IMR-90 (cell line): Measurements from ENCODE around the gene NES. TPM values are rescaled to one million over a fixed set of nuclear protein-coding genes. Genes with fewer than 3 reads are reported as not detected.

Source experiments
- ATAC-seq: fragments of 200-7000 bp; cut with Tn5 transposase; 2 replicates; pipeline ENCODE4 v1.9.1; 2020; ENCODE audit warnings: low read depth, mild to moderate bottlenecking, moderate library complexity
- BruUV-seq: library from RNA; stranded (reverse); fragments of 400-500 nt; replicated peaks from 2 replicates; lab custom pipeline; 2021; lab: Mats Ljungman, UMichigan
- CTCF ChIA-PET: fragments of 300-600 bp; formaldehyde crosslinking; extraction: SDS; loops from one replicate; lab custom pipeline; 2021; ENCODE audit warnings: antibody characterized with exemption; lab: Yijun Ruan, JAX
- POLR2A ChIA-PET: fragments of 300-600 bp; sonication (Branson Sonifier 250); formaldehyde crosslinking; loops from one replicate; lab custom pipeline; 2022; ENCODE audit warnings: antibody characterized with exemption; ENCODE audit not compliant: unreplicated experiment; lab: Charles Lee
- DNase-seq: peaks from one replicate; pipeline ENCODE4 v3.0.0; 2013
- H2AFZ ChIP-seq: replicated peaks from 2 replicates; pipeline ENCODE3; 2013; ENCODE audit warnings: low read length, mild to moderate bottlenecking; ENCODE audit not compliant: poor library complexity
- H2AK5ac ChIP-seq: 2 replicates; pipeline ENCODE4 v1.6.1; 2013; ENCODE audit warnings: low read depth, low read length, inconsistent platforms
- H2AK9ac ChIP-seq: replicated peaks from 2 replicates; pipeline ENCODE3; 2013; ENCODE audit warnings: mild to moderate bottlenecking, low read depth, low read length, moderate library complexity; ENCODE audit not compliant: poor library complexity
- H2BK120ac ChIP-seq: 2 replicates; pipeline ENCODE4 v1.6.1; 2013; ENCODE audit warnings: low read depth, low read length, inconsistent platforms
- H2BK15ac ChIP-seq: 3 replicates; pipeline ENCODE4 v1.6.1; 2013; ENCODE audit warnings: low read depth, low read length, inconsistent platforms
- H2BK20ac ChIP-seq: 2 replicates; pipeline ENCODE4 v1.6.1; 2013; ENCODE audit warnings: low read depth, mild to moderate bottlenecking, inconsistent platforms, low read length, moderate library complexity
- H2BK5ac ChIP-seq: 2 replicates; pipeline ENCODE4 v1.6.1; 2013; ENCODE audit warnings: mild to moderate bottlenecking, low read depth, low read length, inconsistent platforms; ENCODE audit not compliant: poor library complexity, severe bottlenecking
- H3K14ac ChIP-seq: replicated peaks from 2 replicates; pipeline ENCODE4 v1.6.1; 2013; ENCODE audit warnings: low read depth, low read length, inconsistent platforms
- H3K18ac ChIP-seq: 2 replicates; pipeline ENCODE4 v1.6.1; 2013; ENCODE audit warnings: low read depth, low read length, control low read depth
- H3K23ac ChIP-seq: 2 replicates; pipeline ENCODE4 v1.6.1; 2013; ENCODE audit warnings: low read depth, low read length, inconsistent platforms
- H3K27ac ChIP-seq: 2 replicates; pipeline ENCODE4 v1.5.1; 2013; ENCODE audit warnings: mild to moderate bottlenecking, control low read depth, low read length; ENCODE audit not compliant: insufficient read depth
- H3K27me3 ChIP-seq: 2 replicates; pipeline ENCODE4 v1.6.1; 2013; ENCODE audit warnings: low read length; ENCODE audit not compliant: control insufficient read depth, insufficient read depth
- H3K36me3 ChIP-seq: 2 replicates; pipeline ENCODE4 v1.6.1; 2013; ENCODE audit warnings: low read length, mixed read lengths; ENCODE audit not compliant: control insufficient read depth, insufficient read depth
- H3K4ac ChIP-seq: 2 replicates; pipeline ENCODE4 v1.6.1; 2013; ENCODE audit warnings: low read depth, low read length, inconsistent platforms
- H3K4me1 ChIP-seq: 2 replicates; pipeline ENCODE4 v1.6.1; 2013; ENCODE audit warnings: low read length, mixed read lengths; ENCODE audit not compliant: control insufficient read depth, insufficient read depth
- H3K4me2 ChIP-seq: 2 replicates; pipeline ENCODE4 v1.6.1; 2013; ENCODE audit warnings: low read depth, mild to moderate bottlenecking, control low read depth, low read length, moderate library complexity
- H3K4me3 ChIP-seq: 2 replicates; pipeline ENCODE4 v1.5.1; 2013; ENCODE audit warnings: low read depth, mild to moderate bottlenecking, control low read depth, low read length, moderate library complexity; ENCODE audit not compliant: insufficient read depth
- H3K56ac ChIP-seq: 2 replicates; pipeline ENCODE4 v1.6.1; 2013; ENCODE audit warnings: low read length, inconsistent platforms; ENCODE audit not compliant: insufficient read depth; ENCODE audit errors: extremely low read depth
- H3K79me1 ChIP-seq, 2 experiments: 2 replicates each; pipeline ENCODE4 v1.6.1; 2013; ENCODE audit warnings: low read length in 2 of 2, inconsistent platforms in 1 of 2, low read depth in 1 of 2
- H3K9ac ChIP-seq: 2 replicates; pipeline ENCODE4 v1.6.1; 2013; ENCODE audit warnings: low read depth, low read length, control low read depth
- H3K9me1 ChIP-seq: 2 replicates; pipeline ENCODE4 v1.6.1; 2013; ENCODE audit warnings: low read length, inconsistent platforms; ENCODE audit not compliant: insufficient read depth
- H3K9me3 ChIP-seq: 2 replicates; pipeline ENCODE4 v1.6.1; 2013; ENCODE audit warnings: low read length; ENCODE audit not compliant: control insufficient read depth, insufficient read depth
- H4K20me1 ChIP-seq: 2 replicates; pipeline ENCODE4 v1.6.1; 2013; ENCODE audit warnings: low read length, inconsistent platforms; ENCODE audit not compliant: insufficient read depth
- H4K5ac ChIP-seq: 2 replicates; pipeline ENCODE4 v1.6.1; 2013; ENCODE audit warnings: mild to moderate bottlenecking, low read depth, low read length, control low read depth
- H4K8ac ChIP-seq, 2 experiments: 2 replicates each; pipeline ENCODE4 v1.6.1; 2013; ENCODE audit warnings: low read depth in 2 of 2, low read length in 2 of 2, control low read depth in 1 of 2, inconsistent platforms in 1 of 2
- H4K91ac ChIP-seq: 2 replicates; pipeline ENCODE4 v1.6.1; 2013; ENCODE audit warnings: low read depth, low read length, inconsistent platforms; ENCODE audit not compliant: insufficient read depth
- BHLHE40 ChIP-seq: fragments of 150-350 bp; IDR thresholded peaks from 2 replicates; pipeline ENCODE4 v1.6.1; 2016; ENCODE audit warnings: mild to moderate bottlenecking, low read depth, low read length
- CHD1 ChIP-seq: IDR thresholded peaks from 2 replicates; pipeline ENCODE4 v1.6.1; 2012; ENCODE audit warnings: low read depth, low read length, improper control_type of control experiment
- FOS ChIP-seq: fragments of 150-350 bp; IDR thresholded peaks from 2 replicates; pipeline ENCODE4 v1.6.1; 2016; ENCODE audit warnings: low read depth, low read length
- MAFK ChIP-seq: IDR thresholded peaks from 2 replicates; pipeline ENCODE4 v1.6.1; 2012; ENCODE audit warnings: low read depth, low read length, improper control_type of control experiment
- MXI1 ChIP-seq: IDR thresholded peaks from 2 replicates; pipeline ENCODE4 v1.6.1; 2012; ENCODE audit warnings: low read depth, mild to moderate bottlenecking, low read length, moderate library complexity, borderline replicate concordance
- NFE2L2 ChIP-seq: fragments of 150-350 bp; IDR thresholded peaks from 2 replicates; pipeline ENCODE4 v1.6.1; 2016; ENCODE audit warnings: low read depth, mild to moderate bottlenecking, low read length
- POLR2A ChIP-seq: IDR thresholded peaks from 2 replicates; pipeline ENCODE4 v1.6.1; 2012; ENCODE audit warnings: mild to moderate bottlenecking, low read depth, low read length
- RAD21 ChIP-seq: IDR thresholded peaks from 2 replicates; pipeline ENCODE4 v1.6.1; 2012; ENCODE audit warnings: low read length, improper control_type of control experiment
- RCOR1 ChIP-seq: IDR thresholded peaks from 2 replicates; pipeline ENCODE4 v1.6.1; 2012; ENCODE audit warnings: mild to moderate bottlenecking, low read length, improper control_type of control experiment; ENCODE audit not compliant: insufficient replicate concordance
- WGBS, 2 experiments: methylation state at CpG; one replicate each; pipeline versions ENCODE4 v1.1.5 to v1.1.7; 2013; ENCODE audit warnings: missing lambda C conversion rate in 2 of 2; ENCODE audit not compliant: insufficient read length in 1 of 2; ENCODE audit errors: extremely low coverage in 2 of 2; 5-methylcytosine and 5-hydroxymethylcytosine counted together
- dilution Hi-C: fragments of 300-500 bp; cut with HindIII; formaldehyde crosslinking; loops from one replicate; pipeline ENCODE4 v1.14.3; 2018; ENCODE audit warnings: low sequenced_read_pairs; ENCODE audit not compliant: unreplicated experiment
- in situ Hi-C: fragments of 300-500 bp; cut with MboI; formaldehyde crosslinking; loops from 3 replicates; pipeline ENCODE4 v1.14.3; 2019; ENCODE audit warnings: low sequenced_read_pairs, inconsistent platforms, mixed read lengths
- intact Hi-C: fragments of 100-400 bp; cut with micrococcal nuclease; formaldehyde crosslinking; loops from 2 replicates; pipeline ENCODE4 v1.10.0; 2022
- polyA plus RNA-seq, 3 experiments: library from polyadenylated mRNA; depleted of rRNA; stranded (reverse); fragments of >200 nt; gene quantifications; 2 replicates each; pipeline ENCODE4 v1.2.3, GENCODE V29; 2012; ENCODE audit warnings: low replicate concordance in 1 of 3
- total RNA-seq: library from RNA; depleted of rRNA; stranded (reverse); fragments of >200 nt; gene quantifications from 2 replicates; pipeline ENCODE4 v1.2.3, GENCODE V29; 2012
- TF ChIP-seq, protein P1 (sequence below): conservative IDR thresholded peaks from 2 replicates; pipeline ENCODE4 v1.5.1; 2012; ENCODE audit warnings: mild to moderate bottlenecking, low read depth, low read length, improper control_type of control experiment
- TF ChIP-seq, protein P2 (sequence below): fragments of 150-350 bp; IDR thresholded peaks from 2 replicates; pipeline ENCODE4 v1.6.1; 2017; ENCODE audit warnings: mild to moderate bottlenecking, antibody characterized with exemption, low read length, low read depth
- TF ChIP-seq, protein P3 (sequence below): fragments of 150-350 bp; IDR thresholded peaks from 2 replicates; pipeline ENCODE4 v1.6.1; 2016; ENCODE audit warnings: low read depth, mild to moderate bottlenecking, low read length, moderate library complexity, borderline replicate concordance

The NES gene
- total and polyA plus RNA-seq, 2 of the 4 experiments (the other 2 are of a cell fraction) = 25.3 to 40.1 TPM

DNA sequence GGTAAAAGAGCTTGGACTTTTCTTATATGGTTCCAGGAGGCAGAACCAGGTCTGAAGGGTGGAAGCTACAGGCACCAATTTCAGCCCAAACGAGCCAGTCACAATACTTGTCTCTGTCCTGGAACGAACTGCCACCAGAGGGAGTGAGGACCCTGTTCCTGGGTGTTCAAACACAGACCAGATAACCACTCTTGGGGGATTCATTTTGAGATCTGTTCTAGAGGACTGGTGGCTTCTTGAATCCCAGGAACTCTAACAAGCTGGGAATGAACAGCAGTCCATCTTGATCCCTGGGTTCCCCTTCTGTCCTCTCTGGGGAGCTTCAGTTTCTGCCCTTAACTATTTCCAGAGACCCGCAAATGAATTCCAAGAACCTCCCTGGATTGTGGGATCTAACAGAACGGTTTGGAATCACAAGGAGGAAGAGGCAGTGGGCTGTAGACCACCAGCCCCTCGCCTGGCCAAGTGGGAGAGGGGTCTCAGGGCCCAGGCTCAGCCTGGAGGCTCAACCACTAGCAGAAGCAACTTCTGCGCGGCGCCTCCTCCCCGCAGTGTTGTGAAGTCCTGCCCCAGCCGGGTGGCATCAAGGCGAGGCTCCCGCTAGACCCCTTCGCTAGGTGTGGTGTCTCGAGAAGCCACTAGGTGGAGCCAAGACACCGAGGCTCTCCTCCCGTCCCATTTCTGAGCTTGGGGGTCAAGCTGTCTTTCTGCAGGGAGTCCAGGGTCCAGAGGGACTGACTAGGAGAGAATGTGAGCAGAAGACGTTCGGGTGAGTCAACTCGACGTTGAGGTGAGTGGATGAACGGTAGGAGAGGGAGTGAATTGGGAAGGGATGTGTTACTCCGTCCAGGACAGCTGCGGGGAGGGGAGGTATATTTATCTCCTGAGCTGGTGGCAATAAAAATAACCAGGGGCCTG lies 12.1 kb upstream of the NES start:
- Histone ChIP-seq H3K56ac (no peak overlapping the region), H3K9me3 (no peaks in the 10 kb centered on the region), H2BK5ac (no peak overlapping the region), H4K8ac (peak overlapping the region in 1 of 2 experiments; percentile 57; a peak in 1 of 4 replicates), H2BK120ac (no peak overlapping the region), H2AK9ac (peak overlapping the region; percentile 92), H3K9me1 (no peaks in the 10 kb centered on the region), H3K9ac (peak overlapping the region; percentile 20; the same call in 1 of the 2 replicates), H3K4ac (peak overlapping the region; percentile 3; the same call in 1 of the 2 replicates), H3K4me3 (peak overlapping the region; percentile 13; the same call in 1 of the 2 replicates), H2BK20ac (no peak overlapping the region; the same call in 1 of the 2 replicates), H3K4me1 (peaks cover 7% of the 10 kb centered on the region; the same call in 1 of the 2 replicates), H3K27me3 (peaks cover 3% of the 10 kb centered on the region; the same call in 1 of the 2 replicates), H3K4me2 (peak overlapping the region; percentile 81), H3K23ac (peak overlapping the region; percentile 44; the same call in 1 of the 2 replicates), H3K14ac (peak overlapping the region; percentile 57; the same call in 1 of the 2 replicates), H4K20me1 (no peaks in the 10 kb centered on the region), H2BK15ac (no peak overlapping the region), H3K36me3 (no peaks in the 10 kb centered on the region), H3K27ac (no peak overlapping the region), H2AFZ (peak overlapping the region; percentile 97), H3K79me1 (no peaks in the 10 kb centered on the region), H4K91ac (peak overlapping the region; percentile 47; the same call in 1 of the 2 replicates), H2AK5ac (no peak overlapping the region), H3K18ac (no peak overlapping the region), H4K5ac (no peak overlapping the region)
- no TSS peak for BruUV-seq
- ATAC-seq (peak; percentile 96), DNase-seq (peak; percentile 80)
- dilution Hi-C loops = no loop called here
- in situ Hi-C loops = loop anchor here (5.0 kb wide), 1 partner anchor 33 kb away; no protein-coding TSS in a partner anchor
- ChIA-PET POLR2A (no interaction called here), CTCF (interaction anchor here (0.6 to 5.2 kb wide), 30 partner anchors 9 to 1431 kb away, joined by 3 to 104 read pairs (median 5); partner anchors contain the start of genes CRABP2, ISG20L2, METTL25B and MRPL24)
- WGBS, 2 experiments = 5% methylated on average over 10 of the region's 23 CpGs; no CpG with 5 or more reads in 1 of the 2 experiments
- intact Hi-C loops = loop anchor here (1.0 kb wide), 5 partner anchors 16 to 238 kb away; partner anchors contain the start of genes CRABP2 and NTRK1
- no peak for TF ChIP-seq CHD1
- TF ChIP-seq, protein P1, sequence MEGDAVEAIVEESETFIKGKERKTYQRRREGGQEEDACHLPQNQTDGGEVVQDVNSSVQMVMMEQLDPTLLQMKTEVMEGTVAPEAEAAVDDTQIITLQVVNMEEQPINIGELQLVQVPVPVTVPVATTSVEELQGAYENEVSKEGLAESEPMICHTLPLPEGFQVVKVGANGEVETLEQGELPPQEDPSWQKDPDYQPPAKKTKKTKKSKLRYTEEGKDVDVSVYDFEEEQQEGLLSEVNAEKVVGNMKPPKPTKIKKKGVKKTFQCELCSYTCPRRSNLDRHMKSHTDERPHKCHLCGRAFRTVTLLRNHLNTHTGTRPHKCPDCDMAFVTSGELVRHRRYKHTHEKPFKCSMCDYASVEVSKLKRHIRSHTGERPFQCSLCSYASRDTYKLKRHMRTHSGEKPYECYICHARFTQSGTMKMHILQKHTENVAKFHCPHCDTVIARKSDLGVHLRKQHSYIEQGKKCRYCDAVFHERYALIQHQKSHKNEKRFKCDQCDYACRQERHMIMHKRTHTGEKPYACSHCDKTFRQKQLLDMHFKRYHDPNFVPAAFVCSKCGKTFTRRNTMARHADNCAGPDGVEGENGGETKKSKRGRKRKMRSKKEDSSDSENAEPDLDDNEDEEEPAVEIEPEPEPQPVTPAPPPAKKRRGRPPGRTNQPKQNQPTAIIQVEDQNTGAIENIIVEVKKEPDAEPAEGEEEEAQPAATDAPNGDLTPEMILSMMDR = peak; percentile 96
- no peak for TF ChIP-seq BHLHE40
- TF ChIP-seq NFE2L2 = no peak
- TF ChIP-seq MXI1 = no peak
- TF ChIP-seq MAFK = no peak
- TF ChIP-seq RCOR1 = no peak
- TF ChIP-seq, protein P2, sequence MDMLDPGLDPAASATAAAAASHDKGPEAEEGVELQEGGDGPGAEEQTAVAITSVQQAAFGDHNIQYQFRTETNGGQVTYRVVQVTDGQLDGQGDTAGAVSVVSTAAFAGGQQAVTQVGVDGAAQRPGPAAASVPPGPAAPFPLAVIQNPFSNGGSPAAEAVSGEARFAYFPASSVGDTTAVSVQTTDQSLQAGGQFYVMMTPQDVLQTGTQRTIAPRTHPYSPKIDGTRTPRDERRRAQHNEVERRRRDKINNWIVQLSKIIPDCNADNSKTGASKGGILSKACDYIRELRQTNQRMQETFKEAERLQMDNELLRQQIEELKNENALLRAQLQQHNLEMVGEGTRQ = no peak
- TF ChIP-seq, protein P3, sequence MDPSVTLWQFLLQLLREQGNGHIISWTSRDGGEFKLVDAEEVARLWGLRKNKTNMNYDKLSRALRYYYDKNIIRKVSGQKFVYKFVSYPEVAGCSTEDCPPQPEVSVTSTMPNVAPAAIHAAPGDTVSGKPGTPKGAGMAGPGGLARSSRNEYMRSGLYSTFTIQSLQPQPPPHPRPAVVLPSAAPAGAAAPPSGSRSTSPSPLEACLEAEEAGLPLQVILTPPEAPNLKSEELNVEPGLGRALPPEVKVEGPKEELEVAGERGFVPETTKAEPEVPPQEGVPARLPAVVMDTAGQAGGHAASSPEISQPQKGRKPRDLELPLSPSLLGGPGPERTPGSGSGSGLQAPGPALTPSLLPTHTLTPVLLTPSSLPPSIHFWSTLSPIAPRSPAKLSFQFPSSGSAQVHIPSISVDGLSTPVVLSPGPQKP = no peak
- TF ChIP-seq POLR2A = no peak
- peak; percentile 98 for TF ChIP-seq RAD21
- no peak for TF ChIP-seq FOS
